ENCODE results near the gene MYO15B. TPM values are rescaled to one million over a fixed set of nuclear protein-coding genes. Genes with fewer than 3 reads are reported as not detected.

Gene MYO15B
- total RNA-seq, 1 experiment from 2014 or later, result 30.3 TPM

DNA sequence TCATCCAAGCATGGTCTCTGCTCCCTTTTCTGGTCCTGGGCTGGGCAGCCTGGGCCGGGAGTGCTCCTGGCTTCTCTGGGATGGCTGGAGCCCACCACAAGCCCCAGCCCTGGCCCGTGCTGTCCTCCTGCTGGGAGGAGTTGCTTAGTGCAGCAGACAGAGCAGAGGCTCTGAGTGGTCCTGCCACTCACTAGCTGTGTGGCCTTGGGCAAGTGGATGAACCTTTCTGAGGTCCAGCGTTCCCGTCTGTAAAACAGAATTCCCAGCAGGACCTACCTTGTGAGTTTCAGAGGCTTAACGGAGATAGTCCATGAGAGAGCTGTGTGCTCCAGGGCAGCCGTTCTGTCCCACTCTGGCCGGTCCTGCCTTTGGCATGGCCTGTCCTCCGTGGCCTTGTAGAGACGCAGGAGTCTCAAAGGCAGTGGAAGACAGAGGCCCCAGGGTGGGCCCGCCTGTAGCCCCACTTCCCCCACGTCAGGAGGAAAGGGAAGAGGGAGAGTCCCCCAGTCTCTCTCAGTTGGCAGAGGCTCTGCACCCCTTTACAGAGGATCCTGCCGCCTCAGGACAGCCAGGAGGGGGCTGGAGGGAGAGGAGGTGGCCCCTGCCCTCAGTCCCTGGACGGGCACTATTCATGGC is 7.8 kb downstream of the MYO15B start (continued):
- TF ChIP-seq EZH2 (IDR thresholded peaks at IDR 0.05) (no peak), SIN3A (IDR thresholded peaks at IDR 0.05; ENCODE audit: low read depth) (no peak), SP1 (IDR thresholded peaks at IDR 0.05; ENCODE audit: low read depth) (no peak), YY1 (IDR thresholded peaks at IDR 0.05; ENCODE audit: extremely low read depth, insufficient replicate concordance, low read depth, low read length) (no peak), EZH2phosphoT487 (IDR thresholded peaks at IDR 0.05; ENCODE audit: borderline replicate concordance) (no peak), FOSL1 (IDR thresholded peaks at IDR 0.05; ENCODE audit: low read depth) (no peak)
- TF ChIP-seq, protein P1, sequence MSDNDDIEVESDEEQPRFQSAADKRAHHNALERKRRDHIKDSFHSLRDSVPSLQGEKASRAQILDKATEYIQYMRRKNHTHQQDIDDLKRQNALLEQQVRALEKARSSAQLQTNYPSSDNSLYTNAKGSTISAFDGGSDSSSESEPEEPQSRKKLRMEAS (IDR thresholded peaks at IDR 0.05), result no peak

DNA sequence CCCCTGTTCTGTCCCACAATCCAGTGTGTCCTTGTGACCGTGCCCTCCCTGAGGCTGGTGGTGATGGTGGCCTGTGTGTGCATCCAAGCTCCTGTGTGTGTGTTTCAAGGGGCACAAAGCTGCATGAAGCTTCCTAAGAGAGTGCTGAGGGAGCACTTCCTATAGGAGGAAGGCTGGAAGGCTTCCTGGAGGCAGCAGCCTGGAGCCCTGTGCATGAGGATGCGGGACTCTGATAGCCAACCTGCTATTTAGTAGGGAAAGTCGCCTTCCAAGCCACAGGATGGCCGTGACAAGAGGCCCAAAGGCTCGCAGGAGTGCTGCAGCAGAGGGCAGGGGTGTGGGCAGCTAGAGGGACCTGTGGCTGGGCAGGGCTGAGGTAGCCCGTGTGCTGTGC is 8.3 kb downstream of the MYO15B start:
- Histone ChIP-seq H3K79me2 (ENCODE audit: insufficient read depth, low read length) (no peaks in the 10 kb centered on the region), H3K4me3 (replicated peaks in 1 of 2; ENCODE audit: low read depth in 1 of 2, low read length in 2 of 2) (no peak overlapping the region), H3K9me2 (ENCODE audit: insufficient read depth) (no peaks in the 10 kb centered on the region), H3K4me2 (ENCODE audit: low read length) (no peak overlapping the region), H4K20me1 (ENCODE audit: insufficient read depth) (no peaks in the 10 kb centered on the region), H3K4me1 (ENCODE audit: control insufficient read depth in 1 of 2, insufficient read depth in 2 of 2, low read length in 2 of 2) (peaks cover 9 to 25% of the 10 kb centered on the region in 2 experiments), H3K9me3 (ENCODE audit: control insufficient read depth in 1 of 2, insufficient read depth in 1 of 2, low read depth in 1 of 2, low read length in 2 of 2) (no peaks in the 10 kb centered on the region), H2AFZ (ENCODE audit: low read depth, low read length, poor library complexity, severe bottlenecking) (no peak overlapping the region), H3K27me3 (ENCODE audit: insufficient read depth, low read length) (no peaks in the 10 kb centered on the region), H3K27ac (ENCODE audit: low read depth, low read length) (no peak overlapping the region), H3K36me3 (ENCODE audit: control insufficient read depth in 1 of 2, insufficient read depth in 2 of 2, low read length in 2 of 2) (no peaks in the 10 kb centered on the region), H3K9ac (ENCODE audit: low read length) (no peak overlapping the region)
- ChIA-PET RAD21 (ENCODE audit: low non-redundant PET in 1 of 2, low total read pairs in 2 of 2, uncharacterized antibody in 2 of 2, unreplicated experiment in 2 of 2) (no interaction called here), POLR2A (no interaction called here), CTCF (no interaction called here)
- intact Hi-C loops (cut with micrococcal nuclease), result no loop called here
- no peak for TF ChIP-seq TCF7L2 (IDR thresholded peaks at IDR 0.05; ENCODE audit: borderline replicate concordance, extremely low read depth, insufficient read depth, insufficient read length)
- no peak for TF ChIP-seq EZH2 (IDR thresholded peaks at IDR 0.05)
- TF ChIP-seq, protein P2, sequence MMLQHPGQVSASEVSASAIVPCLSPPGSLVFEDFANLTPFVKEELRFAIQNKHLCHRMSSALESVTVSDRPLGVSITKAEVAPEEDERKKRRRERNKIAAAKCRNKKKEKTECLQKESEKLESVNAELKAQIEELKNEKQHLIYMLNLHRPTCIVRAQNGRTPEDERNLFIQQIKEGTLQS (IDR thresholded peaks at IDR 0.05), result no peak
- no peak for TF ChIP-seq FOSL1 (IDR thresholded peaks at IDR 0.05; ENCODE audit: low read depth)
- TF ChIP-seq, protein P3, sequence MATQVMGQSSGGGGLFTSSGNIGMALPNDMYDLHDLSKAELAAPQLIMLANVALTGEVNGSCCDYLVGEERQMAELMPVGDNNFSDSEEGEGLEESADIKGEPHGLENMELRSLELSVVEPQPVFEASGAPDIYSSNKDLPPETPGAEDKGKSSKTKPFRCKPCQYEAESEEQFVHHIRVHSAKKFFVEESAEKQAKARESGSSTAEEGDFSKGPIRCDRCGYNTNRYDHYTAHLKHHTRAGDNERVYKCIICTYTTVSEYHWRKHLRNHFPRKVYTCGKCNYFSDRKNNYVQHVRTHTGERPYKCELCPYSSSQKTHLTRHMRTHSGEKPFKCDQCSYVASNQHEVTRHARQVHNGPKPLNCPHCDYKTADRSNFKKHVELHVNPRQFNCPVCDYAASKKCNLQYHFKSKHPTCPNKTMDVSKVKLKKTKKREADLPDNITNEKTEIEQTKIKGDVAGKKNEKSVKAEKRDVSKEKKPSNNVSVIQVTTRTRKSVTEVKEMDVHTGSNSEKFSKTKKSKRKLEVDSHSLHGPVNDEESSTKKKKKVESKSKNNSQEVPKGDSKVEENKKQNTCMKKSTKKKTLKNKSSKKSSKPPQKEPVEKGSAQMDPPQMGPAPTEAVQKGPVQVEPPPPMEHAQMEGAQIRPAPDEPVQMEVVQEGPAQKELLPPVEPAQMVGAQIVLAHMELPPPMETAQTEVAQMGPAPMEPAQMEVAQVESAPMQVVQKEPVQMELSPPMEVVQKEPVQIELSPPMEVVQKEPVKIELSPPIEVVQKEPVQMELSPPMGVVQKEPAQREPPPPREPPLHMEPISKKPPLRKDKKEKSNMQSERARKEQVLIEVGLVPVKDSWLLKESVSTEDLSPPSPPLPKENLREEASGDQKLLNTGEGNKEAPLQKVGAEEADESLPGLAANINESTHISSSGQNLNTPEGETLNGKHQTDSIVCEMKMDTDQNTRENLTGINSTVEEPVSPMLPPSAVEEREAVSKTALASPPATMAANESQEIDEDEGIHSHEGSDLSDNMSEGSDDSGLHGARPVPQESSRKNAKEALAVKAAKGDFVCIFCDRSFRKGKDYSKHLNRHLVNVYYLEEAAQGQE (IDR thresholded peaks at IDR 0.05; ENCODE audit: low read depth), result no peak
- BruUV-seq (replicated peaks), result no TSS peak
- no peak for DNase-seq (ENCODE audit: low read depth, low spot score)
- ATAC-seq, result no peak

Data from HCT116 (cell line).